GM12878 (cell line): ENCODE measurements around the gene GREM1. TPM values are rescaled to one million over a fixed set of nuclear protein-coding genes. Genes with fewer than 3 reads are reported as not detected.

ENCODE experiments used
- ATAC-seq: fragments of 200-7000 bp; cut with Tn5 transposase; 3 replicates; pipeline ENCODE4 v1.9.1; 2020; ENCODE audit warnings: mild to moderate bottlenecking, moderate library complexity
- BruUV-seq: library from RNA; stranded (reverse); fragments of 400-500 nt; replicated peaks from 2 replicates; lab custom pipeline; 2021; lab: Mats Ljungman, UMichigan
- CTCF ChIA-PET: fragments of 300-600 bp; sonication (Branson Sonifier 250); formaldehyde crosslinking; extraction: SDS; loops from one replicate; lab custom pipeline; 2021; ENCODE audit warnings: inconsistent platforms; lab: Yijun Ruan, JAX
- POLR2A ChIA-PET: fragments of 350-600 bp; formaldehyde crosslinking; extraction: SDS; loops from one replicate; lab custom pipeline; 2021; ENCODE audit warnings: inconsistent platforms; lab: Charles Lee
- RAD21 ChIA-PET: fragments of 300-600 bp; sonication (Branson Sonifier 250); formaldehyde crosslinking; loops from one replicate; lab custom pipeline; 2023; ENCODE audit warnings: antibody characterized with exemption; ENCODE audit not compliant: unreplicated experiment; lab: Charles Lee
- SMC1A ChIA-PET: fragments of 300-600 bp; sonication (Branson Sonifier 250); formaldehyde crosslinking; loops from one replicate; lab custom pipeline; 2023; ENCODE audit not compliant: unreplicated experiment, uncharacterized antibody; lab: Charles Lee
- DNase-seq: peaks from one replicate; pipeline ENCODE4 v3.0.0-alpha.2; 2011; ENCODE audit warnings: low read depth, low spot score
- FAIRE-seq: peaks from 3 replicates; lab custom pipeline; 2011; peaks lifted over from hg19 to GRCh38; lab: Jason Lieb, UNC
- H2AFZ ChIP-seq: 2 replicates; pipeline ENCODE4 v1.6.0; 2011; ENCODE audit warnings: low read depth, low read length, control low read depth; ENCODE audit not compliant: control insufficient read depth
- H3K27ac ChIP-seq: 2 replicates; pipeline ENCODE4 v1.5.1; 2011; ENCODE audit warnings: control low read depth; ENCODE audit not compliant: control insufficient read depth, insufficient read depth
- H3K27me3 ChIP-seq, 2 experiments: replicated peaks in 1 of 2; 2 replicates each; pipeline versions ENCODE4 v1.6.0 to v1.6.1; 2011; ENCODE audit warnings: low read length in 1 of 2; ENCODE audit not compliant: control insufficient read depth in 2 of 2, insufficient read depth in 2 of 2
- H3K36me3 ChIP-seq, 2 experiments: 2 replicates each; pipeline ENCODE4 v1.5.1; 2011; ENCODE audit warnings: low read length in 1 of 2; ENCODE audit not compliant: control insufficient read depth in 2 of 2, insufficient read depth in 2 of 2
- H3K4me1 ChIP-seq: 2 replicates; pipeline ENCODE4 v1.6.1; 2011; ENCODE audit warnings: mild to moderate bottlenecking, low read length, moderate library complexity, mixed read lengths; ENCODE audit not compliant: control insufficient read depth, insufficient read depth
- H3K4me2 ChIP-seq: 2 replicates; pipeline ENCODE4 v1.6.0; 2011; ENCODE audit warnings: control low read depth; ENCODE audit not compliant: control insufficient read depth, insufficient read depth
- H3K4me3 ChIP-seq: fragments of 200-600 bp; sonication (generic); 2 replicates; pipeline ENCODE4 v1.5.1; 2016
- H3K79me2 ChIP-seq: 2 replicates; pipeline ENCODE4 v1.6.0; 2011; ENCODE audit warnings: low read length; ENCODE audit not compliant: control insufficient read depth, insufficient read depth
- H3K9ac ChIP-seq: 2 replicates; pipeline ENCODE4 v1.8.0; 2011; ENCODE audit warnings: low read length, control low read depth, mixed read lengths; ENCODE audit not compliant: control insufficient read depth, insufficient read depth
- H3K9me3 ChIP-seq: replicated peaks from 3 replicates; pipeline ENCODE4 v1.5.1; 2011; ENCODE audit warnings: mild to moderate bottlenecking, low read length; ENCODE audit not compliant: control insufficient read depth, insufficient read depth
- H4K20me1 ChIP-seq: 2 replicates; pipeline ENCODE4 v1.6.0; 2011; ENCODE audit not compliant: control insufficient read depth, insufficient read depth
- ATF3 ChIP-seq: IDR thresholded peaks from 2 replicates; pipeline ENCODE4 v1.6.1; 2011; ENCODE audit warnings: low read depth, mild to moderate bottlenecking, low read length, moderate library complexity, borderline replicate concordance; ENCODE audit errors: extremely low read depth
- CTCF ChIP-seq, 3 experiments: IDR thresholded peaks in 2 of 3; conservative IDR thresholded peaks in 1 of 3; 2 replicates each; pipeline ENCODE4 v1.5.1; 2011; ENCODE audit warnings: low read depth in 3 of 3, low read length in 3 of 3, mild to moderate bottlenecking in 3 of 3, control low read depth in 2 of 3, moderate library complexity in 2 of 3, inconsistent platforms in 1 of 3, mixed read lengths in 1 of 3; ENCODE audit not compliant: control insufficient read depth in 2 of 3, insufficient read depth in 1 of 3; ENCODE audit errors: extremely low read depth in 1 of 3
- CUX1 ChIP-seq: IDR thresholded peaks from 2 replicates; pipeline ENCODE4 v1.6.1; 2012; ENCODE audit warnings: improper control_type of control experiment, low read depth, low read length; ENCODE audit not compliant: insufficient replicate concordance
- EGR1 ChIP-seq, 2 experiments: IDR thresholded peaks; 1 replicate in 1 of 2; 2 replicates in 1 of 2; pipeline ENCODE4 v1.6.1; 2011 to 2012; ENCODE audit warnings: low read depth in 2 of 2, low read length in 2 of 2, borderline replicate concordance in 1 of 2, mild to moderate bottlenecking in 1 of 2, moderate library complexity in 1 of 2
- GATAD2B ChIP-seq: fragments of 450-650 bp; conservative IDR thresholded peaks from 2 replicates; pipeline ENCODE4 v1.6.1; 2017; ENCODE audit warnings: low read depth, mild to moderate bottlenecking, moderate library complexity
- HDAC2 ChIP-seq: fragments of 200-600 bp; sonication (generic); IDR thresholded peaks from 2 replicates; pipeline ENCODE4 v1.6.1; 2017
- HDGF ChIP-seq: fragments of 450-650 bp; IDR thresholded peaks from 2 replicates; pipeline ENCODE4 v1.6.1; 2016; ENCODE audit warnings: antibody characterized with exemption
- KLF5 ChIP-seq: fragments of 450-650 bp; IDR thresholded peaks from 2 replicates; pipeline ENCODE4 v1.6.1; 2014; ENCODE audit warnings: mild to moderate bottlenecking; ENCODE audit not compliant: partially characterized antibody
- RBBP5 ChIP-seq: fragments of 200-600 bp; sonication (generic); conservative IDR thresholded peaks from 2 replicates; pipeline ENCODE4 v1.6.1; 2016
- SREBF1 ChIP-seq: IDR thresholded peaks from 2 replicates; pipeline ENCODE4 v1.6.1; 2012; ENCODE audit warnings: mild to moderate bottlenecking, low read length
- ZNF217 ChIP-seq: fragments of 450-650 bp; IDR thresholded peaks from 2 replicates; pipeline ENCODE4 v1.6.1; 2017; ENCODE audit warnings: antibody characterized with exemption, mild to moderate bottlenecking
- WGBS: methylation state at CpG from one replicate; pipeline ENCODE4 v1.1.6; 2016; ENCODE audit warnings: low lambda C conversion rate; ENCODE audit not compliant: insufficient replicate concordance, insufficient coverage; ENCODE audit errors: missing lambda C conversion rate; 5-methylcytosine and 5-hydroxymethylcytosine counted together
- in situ Hi-C: fragments of 300-500 bp; cut with MboI; formaldehyde crosslinking; loops from 9 replicates; pipeline ENCODE4 v1.14.3; 2018; ENCODE audit warnings: mixed read lengths
- intact Hi-C: fragments of 100-400 bp; cut with micrococcal nuclease; formaldehyde crosslinking; loops from one replicate; pipeline ENCODE4 v1.14.2; 2022; ENCODE audit not compliant: unreplicated experiment
- polyA plus RNA-seq, 11 experiments: library from polyadenylated mRNA; depleted of rRNA in 4 of 11; unstranded in 6 of 11; stranded (reverse) in 5 of 11; fragments of >200 nt; fragmentation: Nextera tagmentation in 4 of 11; fragmentation: Illumina TruSeq in 1 of 11; extraction: Ambion mirVana in 4 of 11; extraction: Trizol in 1 of 11; gene quantifications; 1 replicate in 1 of 11; 2 replicates in 10 of 11; pipeline versions ENCODE4 v1.2.1 to v1.2.3, GENCODE V29; 2011 to 2016; ENCODE audit warnings: inconsistent platforms in 2 of 11, missing spikeins in 2 of 11, low read depth in 1 of 11
- total RNA-seq, 4 experiments: library from RNA; depleted of rRNA in 3 of 4; stranded (reverse); fragments of >200 nt in 3 of 4; fragmentation: Illumina TruSeq in 1 of 4; extraction: Trizol in 1 of 4; gene quantifications; 2 replicates each; pipeline versions ENCODE4 v1.2.1 to v1.2.3, GENCODE V29; 2013 to 2021

Gene GREM1
- total and polyA plus RNA-seq, 10 of the 15 experiments (the other 5 are each of a cell fraction or from before 2014, with no cell fraction given), result 0.08 to 0.36 (median 0.08) TPM; not detected in 7

- H3K36me3 ChIP-seq, result no peaks in the 10 kb centered on the region
- DNase-seq (no peak), ATAC-seq (no peak), FAIRE-seq (no peak)
- intact Hi-C loops (loop anchor here (10.0 kb wide), 2 partner anchors 47 to 63 kb away; no protein-coding TSS in a partner anchor), in situ Hi-C loops (no loop called here)
- no peaks in the 10 kb centered on the region for H3K79me2 ChIP-seq
- no peak overlapping the region for H2AFZ ChIP-seq
- H3K27ac ChIP-seq, result no peak overlapping the region
- no peak overlapping the region for H3K4me2 ChIP-seq
- WGBS, result 40% methylated on average over 4 of the region's 4 CpGs
- no peaks in the 10 kb centered on the region for H3K4me1 ChIP-seq
- ChIA-PET CTCF (no interaction called here), RAD21 (no interaction called here), SMC1A (no interaction called here), POLR2A (no interaction called here)
- TF ChIP-seq HDGF, result no peak
- no peak for TF ChIP-seq HDAC2
- no peak for TF ChIP-seq EGR1 (IDR thresholded peaks at IDR 0.05; ENCODE audit: borderline replicate concordance in 1 of 2, low read depth in 2 of 2, low read length in 2 of 2)
- TF ChIP-seq ATF3, result no peak
- no peak for TF ChIP-seq RBBP5
- no peak for TF ChIP-seq SREBF1
- TF ChIP-seq CUX1, result no peak
- TF ChIP-seq GATAD2B, result no peak
- TF ChIP-seq ZNF217, result no peak
- no peak for TF ChIP-seq KLF5
- no peak for TF ChIP-seq CTCF (IDR thresholded peaks at IDR 0.05 in 2 of 3, conservative IDR thresholded peaks at IDR 0.05 in 1 of 3; ENCODE audit: control insufficient read depth in 2 of 3, extremely low read depth in 1 of 3, insufficient read depth in 1 of 3, low read depth in 3 of 3, low read length in 3 of 3)
- H3K9me3 ChIP-seq, result no peaks in the 10 kb centered on the region
- H3K27me3 ChIP-seq, result no peaks in the 10 kb centered on the region; a peak in 2 of 4 replicates
- no TSS peak for BruUV-seq
- H3K9ac ChIP-seq, result no peak overlapping the region
- no peaks in the 10 kb centered on the region for H4K20me1 ChIP-seq
- no peak overlapping the region for H3K4me3 ChIP-seq
These were observed 30.1 kb downstream of the GREM1 start for GRCh38 chr15:32747921-32748342.
